Measurements from ENCODE around the gene USPL1. TPM values are rescaled to one million over a fixed set of nuclear protein-coding genes. Genes with fewer than 3 reads are reported as not detected.
"Not testable (repeated sequence)": the region's sequence is repeated elsewhere in the genome, so short reads cannot be mapped to it uniquely, and the experiment has no call there.

USPL1 gene
- total RNA-seq, 1 experiment from 2014 or later = 14.3 TPM

DNA sequence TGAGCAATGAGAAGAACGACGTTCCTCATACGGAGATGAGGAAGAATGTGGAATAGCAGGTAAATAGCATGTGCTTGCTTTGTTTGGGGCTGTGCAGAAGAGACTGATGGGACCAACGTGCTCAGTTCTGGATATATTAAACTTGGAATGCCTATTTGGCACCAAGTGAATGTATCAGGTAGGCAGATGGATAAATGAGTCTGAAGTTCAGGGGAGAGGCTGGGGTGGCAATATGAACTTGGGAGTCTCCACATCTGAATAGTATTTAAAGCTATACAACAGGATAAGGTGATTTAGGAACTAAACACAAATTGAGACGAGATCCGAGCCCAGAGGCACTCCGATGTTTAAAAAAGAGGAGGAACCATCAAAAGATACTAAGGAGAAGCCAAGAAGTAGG, 12.7 kb upstream of the USPL1 start:
- Mint-ChIP-seq H3K9me3 (no peaks in the 10 kb centered on the region), H3K4me1 (peaks cover 18% of the 10 kb centered on the region), H3K27ac (no peak overlapping the region), H3K36me3 (no peaks in the 10 kb centered on the region), H3K4me3 (no peak overlapping the region), H3K27me3 (ENCODE audit: low read depth) (no peaks in the 10 kb centered on the region)
- ChIA-PET CTCF (no interaction called here), POLR2A (no interaction called here)
- TF ChIP-seq CBFB (CRISPR knock-in tag; IDR thresholded peaks at IDR 0.05; ENCODE audit: low read depth) (no peak), ZNF232 (CRISPR knock-in tag; IDR thresholded peaks at IDR 0.05) (no peak), ZNF671 (CRISPR knock-in tag; IDR thresholded peaks at IDR 0.05) (no peak)
- TF ChIP-seq, protein P1, sequence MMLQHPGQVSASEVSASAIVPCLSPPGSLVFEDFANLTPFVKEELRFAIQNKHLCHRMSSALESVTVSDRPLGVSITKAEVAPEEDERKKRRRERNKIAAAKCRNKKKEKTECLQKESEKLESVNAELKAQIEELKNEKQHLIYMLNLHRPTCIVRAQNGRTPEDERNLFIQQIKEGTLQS (CRISPR knock-in tag; conservative IDR thresholded peaks at IDR 0.05) = no peak
- DNase-seq (ENCODE audit: low spot score) = no peak
- no peak for ATAC-seq

DNA sequence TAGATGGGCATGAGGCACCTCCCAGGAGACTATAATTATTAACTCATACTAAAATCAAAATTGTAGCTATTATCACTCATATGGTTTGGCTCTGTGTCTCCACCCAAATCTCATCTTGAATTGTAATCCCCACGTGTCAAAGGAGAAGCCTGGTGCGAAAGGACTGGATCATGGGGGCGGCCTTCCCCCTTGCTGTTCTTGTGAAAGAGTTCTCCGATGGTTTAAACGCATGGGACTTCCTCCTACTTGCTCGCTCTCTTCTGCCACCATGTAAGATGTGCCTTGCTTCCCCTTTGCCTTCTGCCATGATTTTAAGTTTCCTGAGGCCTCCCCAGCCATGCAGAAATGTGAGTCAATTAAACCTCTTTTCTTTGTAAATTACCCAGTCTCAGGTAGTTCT, 10.5 kb upstream of the USPL1 start:
- H3K9me3 Mint-ChIP-seq; H3K4me3 Mint-ChIP-seq; ATAC-seq; DNase-seq (ENCODE audit: low spot score); H3K27me3 Mint-ChIP-seq (ENCODE audit: low read depth); H3K36me3 Mint-ChIP-seq; POLR2A ChIA-PET: not testable (repeated sequence)
- CTCF ChIA-PET = interaction anchor here (0.9 kb wide), 1 partner anchor 26 kb away, joined by 3 read pairs; no protein-coding TSS in a partner anchor
- Mint-ChIP-seq H3K4me1 (peaks cover 18% of the 10 kb centered on the region), H3K27ac (0 out of 2 replicates have a peak overlapping the region, but pooled peaks have one; percentile 57)

DNA sequence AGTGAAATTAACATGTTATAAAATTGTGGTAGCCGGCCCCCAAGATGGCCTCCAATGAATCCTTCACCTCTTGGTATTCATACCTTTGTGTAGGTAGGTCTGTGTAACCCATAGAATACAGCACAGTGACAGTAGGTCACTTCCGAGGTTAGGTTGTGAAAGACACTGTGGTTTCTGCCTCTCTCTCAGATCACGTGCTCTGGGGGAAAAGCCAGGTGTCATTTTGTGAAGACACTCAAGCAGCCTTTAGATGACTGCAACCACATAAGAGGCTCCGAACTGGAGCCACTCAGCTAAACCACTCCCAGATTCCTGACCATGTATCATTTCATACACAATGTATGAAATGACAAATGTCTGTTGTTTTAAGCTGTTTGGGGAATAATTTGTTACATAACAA, 9.8 kb upstream of the USPL1 start:
- H3K4me3 Mint-ChIP-seq = no peak overlapping the region
- H3K36me3 Mint-ChIP-seq = no peaks in the 10 kb centered on the region
- ChIA-PET CTCF (no interaction called here), POLR2A (no interaction called here)
- TF ChIP-seq HMGA2 (CRISPR knock-in tag; IDR thresholded peaks at IDR 0.05) (no peak), FOXK1 (CRISPR knock-in tag; IDR thresholded peaks at IDR 0.05) (no peak), FOXP1 (CRISPR knock-in tag; IDR thresholded peaks at IDR 0.05; ENCODE audit: borderline replicate concordance) (no peak), NR3C1 (CRISPR knock-in tag; conservative IDR thresholded peaks at IDR 0.05; ENCODE audit: low read depth) (no peak), ZNF219 (CRISPR knock-in tag; IDR thresholded peaks at IDR 0.05; ENCODE audit: borderline replicate concordance) (no peak), RELA (CRISPR knock-in tag; IDR thresholded peaks at IDR 0.05; ENCODE audit: borderline replicate concordance) (no peak), NR1H2 (CRISPR knock-in tag; IDR thresholded peaks at IDR 0.05) (no peak), NR2C2 (CRISPR knock-in tag; IDR thresholded peaks at IDR 0.05) (no peak), ZNF121 (CRISPR knock-in tag; IDR thresholded peaks at IDR 0.05) (no peak), ZNF423 (CRISPR knock-in tag; IDR thresholded peaks at IDR 0.05) (no peak), NFYB (CRISPR knock-in tag; conservative IDR thresholded peaks at IDR 0.05; ENCODE audit: low read depth) (no peak), CREM (CRISPR knock-in tag; IDR thresholded peaks at IDR 0.05) (no peak), OVOL2 (CRISPR knock-in tag; IDR thresholded peaks at IDR 0.05; ENCODE audit: borderline replicate concordance) (no peak), SP1 (CRISPR knock-in tag; conservative IDR thresholded peaks at IDR 0.05) (no peak), GTF2I (CRISPR knock-in tag; conservative IDR thresholded peaks at IDR 0.05) (no peak)
- TF ChIP-seq, protein P2, sequence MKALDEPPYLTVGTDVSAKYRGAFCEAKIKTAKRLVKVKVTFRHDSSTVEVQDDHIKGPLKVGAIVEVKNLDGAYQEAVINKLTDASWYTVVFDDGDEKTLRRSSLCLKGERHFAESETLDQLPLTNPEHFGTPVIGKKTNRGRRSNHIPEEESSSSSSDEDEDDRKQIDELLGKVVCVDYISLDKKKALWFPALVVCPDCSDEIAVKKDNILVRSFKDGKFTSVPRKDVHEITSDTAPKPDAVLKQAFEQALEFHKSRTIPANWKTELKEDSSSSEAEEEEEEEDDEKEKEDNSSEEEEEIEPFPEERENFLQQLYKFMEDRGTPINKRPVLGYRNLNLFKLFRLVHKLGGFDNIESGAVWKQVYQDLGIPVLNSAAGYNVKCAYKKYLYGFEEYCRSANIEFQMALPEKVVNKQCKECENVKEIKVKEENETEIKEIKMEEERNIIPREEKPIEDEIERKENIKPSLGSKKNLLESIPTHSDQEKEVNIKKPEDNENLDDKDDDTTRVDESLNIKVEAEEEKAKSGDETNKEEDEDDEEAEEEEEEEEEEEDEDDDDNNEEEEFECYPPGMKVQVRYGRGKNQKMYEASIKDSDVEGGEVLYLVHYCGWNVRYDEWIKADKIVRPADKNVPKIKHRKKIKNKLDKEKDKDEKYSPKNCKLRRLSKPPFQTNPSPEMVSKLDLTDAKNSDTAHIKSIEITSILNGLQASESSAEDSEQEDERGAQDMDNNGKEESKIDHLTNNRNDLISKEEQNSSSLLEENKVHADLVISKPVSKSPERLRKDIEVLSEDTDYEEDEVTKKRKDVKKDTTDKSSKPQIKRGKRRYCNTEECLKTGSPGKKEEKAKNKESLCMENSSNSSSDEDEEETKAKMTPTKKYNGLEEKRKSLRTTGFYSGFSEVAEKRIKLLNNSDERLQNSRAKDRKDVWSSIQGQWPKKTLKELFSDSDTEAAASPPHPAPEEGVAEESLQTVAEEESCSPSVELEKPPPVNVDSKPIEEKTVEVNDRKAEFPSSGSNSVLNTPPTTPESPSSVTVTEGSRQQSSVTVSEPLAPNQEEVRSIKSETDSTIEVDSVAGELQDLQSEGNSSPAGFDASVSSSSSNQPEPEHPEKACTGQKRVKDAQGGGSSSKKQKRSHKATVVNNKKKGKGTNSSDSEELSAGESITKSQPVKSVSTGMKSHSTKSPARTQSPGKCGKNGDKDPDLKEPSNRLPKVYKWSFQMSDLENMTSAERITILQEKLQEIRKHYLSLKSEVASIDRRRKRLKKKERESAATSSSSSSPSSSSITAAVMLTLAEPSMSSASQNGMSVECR (CRISPR knock-in tag; IDR thresholded peaks at IDR 0.05; ENCODE audit: borderline replicate concordance) = no peak
- TF ChIP-seq, protein P1 (CRISPR knock-in tag; conservative IDR thresholded peaks at IDR 0.05) = no peak
- TF ChIP-seq, protein P3, sequence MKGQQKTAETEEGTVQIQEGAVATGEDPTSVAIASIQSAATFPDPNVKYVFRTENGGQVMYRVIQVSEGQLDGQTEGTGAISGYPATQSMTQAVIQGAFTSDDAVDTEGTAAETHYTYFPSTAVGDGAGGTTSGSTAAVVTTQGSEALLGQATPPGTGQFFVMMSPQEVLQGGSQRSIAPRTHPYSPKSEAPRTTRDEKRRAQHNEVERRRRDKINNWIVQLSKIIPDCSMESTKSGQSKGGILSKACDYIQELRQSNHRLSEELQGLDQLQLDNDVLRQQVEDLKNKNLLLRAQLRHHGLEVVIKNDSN (CRISPR knock-in tag; IDR thresholded peaks at IDR 0.05) = no peak
- ATAC-seq (no peak), DNase-seq (ENCODE audit: low spot score) (no peak)
- no peaks in the 10 kb centered on the region for H3K9me3 Mint-ChIP-seq
- no peak overlapping the region for H3K27ac Mint-ChIP-seq
- no peaks in the 10 kb centered on the region for H3K27me3 Mint-ChIP-seq (ENCODE audit: low read depth)
- peaks cover 18% of the 10 kb centered on the region for H3K4me1 Mint-ChIP-seq

Measured in WTC11 (cell line).